GM20000 (cell line): ENCODE data around the gene MIF4GD.

Experiments used
- DNase-seq: peaks from one replicate; pipeline ENCODE4 v3.0.0; 2012; ENCODE audit warnings: low spot score
- TF ChIP-seq, protein P1 (sequence below): IDR thresholded peaks from 2 replicates; pipeline ENCODE4 v1.5.1; 2012; ENCODE audit warnings: mild to moderate bottlenecking, control low read depth; ENCODE audit errors: extremely low read depth, missing control alignments

Gene MIF4GD

DNA sequence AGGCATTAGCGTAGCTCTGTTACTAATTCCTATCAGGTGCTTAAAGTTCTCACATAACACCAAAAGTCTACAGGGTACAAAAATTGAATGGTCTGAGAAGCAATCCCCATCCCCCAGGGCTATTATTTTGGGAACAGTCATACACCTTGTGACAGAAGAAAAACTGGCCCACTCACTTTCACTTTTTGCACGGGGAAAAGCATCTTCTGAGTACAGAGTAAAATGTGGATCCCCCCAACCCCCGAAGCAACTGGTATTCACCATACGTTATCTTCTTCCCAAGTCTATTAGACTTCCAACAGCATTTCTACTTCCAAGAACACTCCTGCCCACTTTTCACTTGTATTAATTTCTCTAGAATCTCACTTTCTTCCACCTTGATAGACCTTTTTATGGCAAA is 21.5 kb downstream of the MIF4GD start:
- TF ChIP-seq, protein P1, sequence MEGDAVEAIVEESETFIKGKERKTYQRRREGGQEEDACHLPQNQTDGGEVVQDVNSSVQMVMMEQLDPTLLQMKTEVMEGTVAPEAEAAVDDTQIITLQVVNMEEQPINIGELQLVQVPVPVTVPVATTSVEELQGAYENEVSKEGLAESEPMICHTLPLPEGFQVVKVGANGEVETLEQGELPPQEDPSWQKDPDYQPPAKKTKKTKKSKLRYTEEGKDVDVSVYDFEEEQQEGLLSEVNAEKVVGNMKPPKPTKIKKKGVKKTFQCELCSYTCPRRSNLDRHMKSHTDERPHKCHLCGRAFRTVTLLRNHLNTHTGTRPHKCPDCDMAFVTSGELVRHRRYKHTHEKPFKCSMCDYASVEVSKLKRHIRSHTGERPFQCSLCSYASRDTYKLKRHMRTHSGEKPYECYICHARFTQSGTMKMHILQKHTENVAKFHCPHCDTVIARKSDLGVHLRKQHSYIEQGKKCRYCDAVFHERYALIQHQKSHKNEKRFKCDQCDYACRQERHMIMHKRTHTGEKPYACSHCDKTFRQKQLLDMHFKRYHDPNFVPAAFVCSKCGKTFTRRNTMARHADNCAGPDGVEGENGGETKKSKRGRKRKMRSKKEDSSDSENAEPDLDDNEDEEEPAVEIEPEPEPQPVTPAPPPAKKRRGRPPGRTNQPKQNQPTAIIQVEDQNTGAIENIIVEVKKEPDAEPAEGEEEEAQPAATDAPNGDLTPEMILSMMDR: no peak
- DNase-seq: no peak

DNA sequence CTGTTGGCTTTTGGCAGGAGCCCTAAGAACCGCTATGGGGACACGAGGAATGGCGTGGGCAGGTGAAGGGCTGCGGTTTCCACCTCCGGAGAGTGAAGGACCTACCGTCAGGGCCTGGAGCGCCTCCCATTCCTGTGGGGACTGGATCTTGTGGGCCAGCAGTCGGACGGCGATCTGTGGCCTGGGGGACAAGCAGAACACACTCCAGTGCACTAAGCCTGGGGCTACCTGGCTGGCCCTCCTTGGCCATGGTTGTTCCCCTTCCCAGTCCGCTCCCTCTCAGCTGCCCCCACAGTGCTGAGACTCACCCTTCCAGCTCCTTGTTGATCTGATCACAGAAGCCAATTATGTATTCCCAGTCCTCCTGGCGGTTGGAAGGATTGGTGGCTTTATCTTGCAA is 24.6 kb downstream of the MIF4GD start:
- TF ChIP-seq, protein P1: no peak
- DNase-seq: no peak

DNA sequence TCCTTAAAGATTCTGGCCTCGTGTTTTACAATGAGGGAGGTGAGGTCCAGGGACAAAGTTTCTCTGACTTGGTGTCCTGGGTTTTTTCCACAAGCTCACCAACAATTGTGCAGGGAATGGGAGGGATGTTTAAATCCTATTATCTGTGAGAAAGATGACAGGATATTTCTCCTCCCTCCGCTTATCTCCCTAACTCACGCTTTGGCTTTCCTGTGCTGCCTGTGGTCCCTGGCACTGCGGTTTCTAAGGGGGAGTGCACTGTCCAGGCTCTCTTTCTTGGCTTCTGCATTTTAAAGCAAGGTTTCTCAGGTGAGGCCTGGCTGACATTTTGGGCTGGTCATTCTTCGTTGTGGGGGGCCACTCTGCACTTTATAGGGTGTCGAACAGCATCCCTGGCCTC is 26.0 kb downstream of the MIF4GD start:
- TF ChIP-seq, protein P1: no peak

DNA sequence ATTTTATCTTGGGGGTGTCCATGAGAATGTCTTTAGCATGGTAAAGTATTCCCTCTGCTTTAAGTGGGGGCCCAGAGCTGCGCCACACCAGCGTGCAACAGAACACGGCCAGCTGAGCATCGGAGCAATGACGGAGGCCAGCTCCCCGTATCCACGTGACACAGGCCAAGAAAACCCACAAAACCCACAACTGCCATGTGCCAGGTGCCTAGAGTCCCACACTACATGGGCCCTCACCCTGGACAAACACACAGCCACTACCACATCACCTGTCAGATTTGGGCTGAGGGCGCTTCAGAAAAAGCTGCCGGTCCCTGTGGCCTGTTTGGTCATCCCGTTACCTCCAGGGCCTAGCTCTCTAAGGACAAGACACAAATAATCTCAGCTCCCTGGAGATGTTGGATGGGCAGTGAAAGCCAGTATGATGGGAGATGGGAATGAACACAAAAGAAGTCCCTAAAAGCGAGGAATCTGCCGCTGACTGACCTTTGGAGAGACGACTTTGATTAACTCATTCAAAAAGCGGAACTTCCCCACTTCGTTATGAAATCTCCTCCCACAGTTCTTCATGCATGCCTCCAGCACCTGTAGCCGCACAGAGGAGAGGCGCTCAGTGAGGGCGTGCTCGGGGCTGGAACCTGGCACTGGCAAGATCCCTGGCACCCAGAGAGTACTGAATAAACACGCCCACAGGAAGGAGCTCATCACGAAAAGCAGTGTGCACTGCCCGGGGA is 26.7 kb downstream of the MIF4GD start:
- TF ChIP-seq, protein P1: no peak

More for the DNA sequence above, 26.0 kb downstream of the MIF4GD start:
- DNase-seq: no peak

DNA sequence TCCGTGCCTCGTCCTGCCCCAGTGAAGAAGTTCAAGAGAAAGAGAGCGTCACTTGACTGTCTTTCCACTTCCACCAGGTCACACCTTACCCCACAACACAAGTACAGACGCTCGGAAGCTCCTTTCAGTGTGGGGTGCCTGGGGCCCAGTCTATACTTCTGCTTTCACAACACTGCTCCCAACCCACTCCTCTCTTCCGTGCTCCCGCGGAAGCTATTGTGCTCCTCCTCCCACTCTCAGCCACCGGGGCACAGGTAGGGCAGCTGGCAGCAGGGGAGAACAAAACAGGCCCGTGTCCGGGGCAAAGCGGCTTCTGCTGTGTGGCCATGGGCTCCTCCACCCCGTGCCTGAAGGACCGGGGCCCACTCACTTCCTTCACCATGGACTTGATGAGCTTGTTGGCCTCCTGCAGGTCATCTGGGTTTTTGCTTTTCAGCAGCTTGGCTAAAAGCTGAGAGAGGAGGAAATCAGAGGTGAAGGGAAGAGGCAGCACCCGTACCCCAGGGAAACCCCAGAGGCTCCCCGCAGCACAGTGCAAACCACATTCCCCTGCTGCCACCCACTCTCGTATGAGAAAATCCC is 28.5 kb downstream of the MIF4GD start:
- peak; percentile 50 for DNase-seq

More for the DNA sequence above, 26.7 kb downstream of the MIF4GD start:
- DNase-seq: peak; percentile 49

DNA sequence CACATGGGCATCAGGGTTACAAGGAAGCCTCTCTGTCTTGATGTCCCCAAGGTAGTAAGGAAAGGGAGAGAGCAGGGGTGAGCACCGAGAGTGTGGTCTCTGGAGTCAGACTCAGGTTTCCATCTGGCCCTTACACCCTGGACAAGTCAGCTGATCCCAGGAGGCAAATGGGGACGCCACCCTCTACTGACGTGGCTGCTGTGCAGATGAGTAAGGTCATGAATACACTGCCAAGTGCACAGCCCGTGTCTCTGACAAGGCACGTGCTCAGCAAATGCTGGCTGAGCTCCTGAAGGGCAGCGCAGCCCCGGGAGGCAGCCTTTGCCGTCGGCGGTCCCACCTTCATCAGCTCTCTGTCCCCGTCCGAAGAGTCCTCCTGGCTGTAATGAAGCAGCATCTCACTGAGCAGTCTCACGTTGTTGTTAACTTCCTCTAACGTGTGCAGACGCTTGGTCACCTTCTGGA is 29.0 kb downstream of the MIF4GD start:
- no peak for DNase-seq
- TF ChIP-seq, protein P1: no peak

More for the DNA sequence above, 28.5 kb downstream of the MIF4GD start:
- TF ChIP-seq, protein P1: no peak

DNA sequence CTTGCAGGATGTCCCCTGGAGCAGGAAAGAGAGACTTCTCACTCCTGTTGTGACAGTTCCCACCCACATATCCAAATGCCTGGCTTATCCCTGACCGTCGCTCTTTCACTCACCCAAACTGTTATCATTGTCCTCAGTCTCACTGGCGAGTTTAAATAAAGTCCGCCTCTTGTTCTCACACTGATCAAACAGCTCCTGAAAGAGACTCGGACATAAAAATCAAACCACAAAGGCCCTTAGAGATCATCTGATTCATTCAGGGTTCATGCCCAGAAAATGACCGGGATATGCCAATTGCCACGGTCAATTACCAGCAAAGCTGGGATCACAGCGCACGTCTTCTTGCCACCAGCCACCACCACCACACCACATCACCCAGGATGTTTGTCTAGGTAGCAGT is 29.5 kb downstream of the MIF4GD start:
- DNase-seq: no peak
- TF ChIP-seq, protein P1: no peak
